IPS-15b (cell line): ENCODE data around the gene FAM13B.
"Not testable (repeated sequence)": the region's sequence is repeated elsewhere in the genome, so short reads cannot be mapped to it uniquely, and the experiment has no call there.

Experiments
- H3K27me3 ChIP-seq: one replicate; pipeline ENCODE4 v1.6.1; 2013; ENCODE audit warnings: low read length; ENCODE audit not compliant: control insufficient read depth, insufficient read depth
- H3K36me3 ChIP-seq: one replicate; pipeline ENCODE4 v1.6.1; 2013; ENCODE audit warnings: low read length; ENCODE audit not compliant: control insufficient read depth, insufficient read depth
- H3K4me1 ChIP-seq: one replicate; pipeline ENCODE4 v1.6.1; 2013; ENCODE audit warnings: mild to moderate bottlenecking, low read length; ENCODE audit not compliant: control insufficient read depth, insufficient read depth
- H3K4me3 ChIP-seq: one replicate; pipeline ENCODE4 v1.5.1; 2013; ENCODE audit warnings: low read depth, low read length
- H3K9ac ChIP-seq: one replicate; pipeline ENCODE4 v1.6.1; 2013; ENCODE audit warnings: low read depth, mild to moderate bottlenecking, low read length
- H3K9me3 ChIP-seq: one replicate; pipeline ENCODE4 v1.6.1; 2013; ENCODE audit warnings: mild to moderate bottlenecking, low read length; ENCODE audit not compliant: control insufficient read depth, insufficient read depth

Gene FAM13B

DNA sequence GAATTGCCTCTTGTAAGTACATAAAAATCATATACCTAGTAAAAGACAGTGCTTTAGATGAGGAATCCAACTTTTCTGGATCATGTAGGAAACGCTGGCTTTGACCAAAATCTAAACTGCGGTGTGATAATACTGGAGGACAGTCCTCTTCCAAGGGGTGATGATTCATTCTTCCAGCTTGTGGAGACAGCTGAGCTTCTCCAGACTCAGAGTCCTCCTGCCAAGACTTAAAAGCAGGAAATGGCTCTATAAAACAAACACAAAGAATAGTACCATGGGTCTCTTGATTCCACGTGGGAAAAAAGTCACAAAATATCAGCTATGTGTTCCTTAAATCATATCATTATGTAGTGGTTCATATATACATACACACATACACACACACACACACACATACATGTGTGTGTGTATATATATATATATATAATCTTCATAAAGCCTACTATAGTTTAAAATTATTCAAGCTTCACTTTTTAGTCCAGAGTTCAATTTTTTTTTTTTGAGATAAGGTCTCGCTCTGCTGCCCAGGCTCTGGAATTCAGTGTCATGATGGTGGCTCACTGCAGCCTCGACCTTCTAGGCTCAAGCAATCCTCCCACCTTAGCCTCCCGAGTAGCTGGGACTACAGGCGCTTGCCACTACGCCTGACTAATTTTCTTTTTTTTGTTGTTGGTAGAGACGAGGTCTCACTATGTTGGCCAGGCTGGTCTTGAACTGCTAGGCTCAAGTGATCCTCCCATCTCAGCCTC is 78.6 kb downstream of the FAM13B start:
- no peaks in the 10 kb centered on the region for H3K27me3 ChIP-seq

DNA sequence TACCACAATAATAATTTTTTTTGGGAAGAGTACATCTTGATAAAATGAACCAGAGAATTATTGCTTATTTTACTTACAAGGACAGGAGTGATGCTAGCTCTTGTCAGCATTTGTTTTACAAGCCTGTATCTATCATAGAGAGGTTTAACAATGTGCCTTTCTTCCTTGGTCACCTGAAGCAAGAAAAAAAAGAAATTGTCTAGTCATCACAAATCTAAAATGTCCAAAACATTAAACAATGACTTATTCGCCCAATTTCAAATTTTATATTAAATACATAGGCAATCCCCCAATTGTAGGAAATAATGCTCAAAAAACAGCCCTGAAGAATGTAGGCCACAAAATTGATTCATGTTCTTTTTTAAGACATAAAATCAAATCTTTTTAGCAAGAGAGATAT is 87.1 kb downstream of the FAM13B start:
- H3K36me3 ChIP-seq, result peaks cover 3% of the 10 kb centered on the region
- no peaks in the 10 kb centered on the region for H3K4me1 ChIP-seq
- no peaks in the 10 kb centered on the region for H3K9me3 ChIP-seq
- no peak overlapping the region for H3K4me3 ChIP-seq
- no peak overlapping the region for H3K9ac ChIP-seq
- H3K27me3 ChIP-seq, result no peaks in the 10 kb centered on the region

More for the DNA sequence above, 78.6 kb downstream of the FAM13B start:
- Histone ChIP-seq H3K4me1 (no peaks in the 10 kb centered on the region), H3K4me3 (no peak overlapping the region), H3K9ac (no peak overlapping the region), H3K36me3 (peaks cover 6% of the 10 kb centered on the region), H3K9me3 (no peaks in the 10 kb centered on the region)

DNA sequence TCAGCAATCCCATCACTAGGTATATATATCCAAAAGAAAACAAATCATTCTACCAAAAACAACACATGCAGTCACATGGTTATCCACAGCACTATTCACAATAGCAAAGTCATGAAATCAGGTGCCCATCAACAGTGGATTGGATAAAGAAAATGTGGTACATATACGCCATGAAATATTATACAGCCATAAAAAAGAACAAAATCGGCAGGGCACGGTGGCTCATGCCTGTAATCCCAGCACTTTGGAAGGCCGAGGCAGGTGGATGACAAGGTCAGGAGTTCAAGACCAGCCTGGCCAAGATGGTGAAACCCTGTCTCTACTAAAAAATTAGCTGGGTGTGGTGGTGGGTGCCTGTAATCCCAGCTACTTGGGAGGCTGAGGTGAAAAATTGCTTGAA is 88.6 kb downstream of the FAM13B start:
- not testable (repeated sequence) for H3K4me3 ChIP-seq, H3K9ac ChIP-seq, H3K4me1 ChIP-seq, H3K9me3 ChIP-seq, H3K27me3 ChIP-seq
- peaks cover 12% of the 10 kb centered on the region for H3K36me3 ChIP-seq

DNA sequence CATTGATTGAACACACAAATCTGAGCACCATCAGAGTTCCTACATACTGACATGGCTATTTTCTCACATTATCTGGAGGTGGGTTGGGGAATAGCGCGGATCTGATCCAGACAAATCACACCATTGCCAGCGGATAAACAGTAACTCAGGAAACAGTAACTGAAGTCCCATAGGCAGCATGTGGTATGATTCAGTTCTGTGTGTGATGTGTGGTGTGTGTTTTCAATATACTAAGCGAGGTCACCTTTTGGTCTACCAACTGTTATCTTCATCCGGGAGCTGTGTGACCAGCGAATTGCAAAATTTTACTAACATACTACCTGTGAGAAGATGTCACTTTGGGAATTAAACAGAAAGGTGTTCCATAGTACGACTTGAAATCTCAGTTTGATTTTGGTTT is 93.5 kb downstream of the FAM13B start:
- Histone ChIP-seq H3K36me3 (peaks cover 14% of the 10 kb centered on the region), H3K9ac (no peak overlapping the region), H3K27me3 (no peaks in the 10 kb centered on the region), H3K9me3 (no peaks in the 10 kb centered on the region), H3K4me1 (no peaks in the 10 kb centered on the region), H3K4me3 (no peak overlapping the region)

DNA sequence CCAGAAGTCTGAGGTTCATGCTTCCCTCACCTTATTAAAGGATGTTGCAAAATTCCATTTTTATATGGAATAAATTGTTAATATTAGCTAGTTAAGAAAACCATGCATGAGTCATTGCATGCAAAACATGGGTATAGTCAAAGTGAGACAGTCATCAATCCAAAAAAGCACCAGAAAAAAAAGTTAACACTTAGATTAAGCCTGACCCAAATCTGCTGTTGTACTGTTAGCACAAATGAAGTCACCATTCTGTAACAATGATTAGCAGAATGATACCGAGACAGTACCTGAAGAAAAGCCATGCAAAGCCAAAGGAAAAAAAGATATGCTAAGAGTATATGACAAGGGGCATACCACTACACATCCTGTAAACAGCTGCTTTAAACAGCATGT is 94.1 kb downstream of the FAM13B start:
- Histone ChIP-seq H3K4me3 (no peak overlapping the region), H3K9me3 (no peaks in the 10 kb centered on the region), H3K36me3 (peaks cover 11% of the 10 kb centered on the region), H3K4me1 (no peaks in the 10 kb centered on the region), H3K9ac (no peak overlapping the region), H3K27me3 (no peaks in the 10 kb centered on the region)

DNA sequence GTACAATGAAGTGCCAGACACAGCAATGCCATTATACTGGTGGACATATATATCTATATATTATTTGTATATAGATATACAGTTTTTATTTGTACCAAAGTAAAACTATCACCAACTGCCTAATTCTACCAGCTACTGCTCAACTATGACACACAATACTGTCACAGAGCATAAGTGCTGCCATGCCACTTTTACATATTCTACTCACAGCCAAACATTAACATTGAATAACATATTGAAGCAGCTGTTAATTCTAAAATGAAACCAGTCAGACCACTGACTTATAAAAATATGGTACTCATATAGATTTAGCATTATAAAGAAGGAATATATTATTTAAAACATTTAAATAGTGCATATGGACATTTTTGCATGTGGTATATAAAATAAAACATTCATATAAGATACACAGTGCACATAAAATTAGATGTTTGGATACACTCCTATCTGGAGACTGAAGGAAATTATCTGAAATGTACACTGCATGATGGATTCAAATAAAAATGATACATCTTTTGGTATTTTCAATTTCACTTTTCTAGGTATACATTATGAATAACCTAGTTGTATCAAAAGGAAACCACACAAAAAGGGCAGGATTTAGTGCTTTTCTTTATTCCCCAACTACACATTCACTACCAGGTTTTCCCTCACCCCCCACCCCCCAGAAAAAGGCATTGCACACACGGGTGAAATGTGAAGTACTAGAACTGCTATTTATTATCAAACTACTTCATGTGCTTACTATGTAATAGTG is 94.7 kb downstream of the FAM13B start:
- H3K27me3 ChIP-seq, result no peaks in the 10 kb centered on the region
- H3K9me3 ChIP-seq, result no peaks in the 10 kb centered on the region
- H3K4me3 ChIP-seq, result no peak overlapping the region
- H3K9ac ChIP-seq, result no peak overlapping the region
- H3K36me3 ChIP-seq, result peaks cover 11% of the 10 kb centered on the region
- no peaks in the 10 kb centered on the region for H3K4me1 ChIP-seq

DNA sequence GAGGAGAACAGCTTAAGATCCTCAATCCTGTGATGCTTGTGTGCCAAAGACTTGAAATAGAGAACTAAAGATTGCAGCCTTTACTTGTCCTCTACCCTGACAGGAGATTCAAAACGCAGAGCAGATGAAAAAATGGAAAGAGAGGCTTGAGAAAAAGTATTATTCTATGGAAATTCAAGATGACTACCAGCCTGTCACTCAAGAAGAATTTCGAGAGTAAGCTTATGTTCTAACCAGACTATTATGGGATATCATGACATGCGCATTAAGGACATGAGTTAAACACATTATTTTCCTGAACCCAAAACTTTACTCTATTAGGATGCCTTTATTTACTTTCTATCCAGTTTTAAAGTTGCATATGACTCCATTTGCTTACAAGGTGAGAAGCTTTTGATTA is 97.2 kb downstream of the FAM13B start:
- Histone ChIP-seq H3K9ac (no peak overlapping the region), H3K4me1 (no peaks in the 10 kb centered on the region), H3K9me3 (no peaks in the 10 kb centered on the region), H3K4me3 (no peak overlapping the region), H3K27me3 (no peaks in the 10 kb centered on the region), H3K36me3 (peaks cover 11% of the 10 kb centered on the region)

DNA sequence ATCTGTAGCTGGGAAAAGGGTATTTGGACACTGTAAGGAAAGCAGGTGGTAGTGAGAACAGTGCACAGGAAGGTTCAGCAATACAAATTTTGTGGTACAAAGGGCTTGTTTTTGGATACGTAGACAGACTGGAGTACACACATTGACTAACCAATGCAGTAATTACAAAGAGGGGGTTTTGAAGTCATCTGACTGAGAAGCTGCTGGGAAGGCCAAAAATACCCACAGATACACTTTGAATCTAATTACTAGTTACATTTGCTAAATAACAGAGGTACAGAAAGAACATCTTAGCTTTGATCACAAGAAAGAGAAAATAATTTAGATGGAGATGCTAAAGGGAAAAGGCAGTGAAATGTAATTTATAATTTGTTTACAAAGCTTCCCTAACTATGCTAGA is 97.7 kb downstream of the FAM13B start:
- no peaks in the 10 kb centered on the region for H3K27me3 ChIP-seq
- no peak overlapping the region for H3K4me3 ChIP-seq
- no peak overlapping the region for H3K9ac ChIP-seq
- H3K36me3 ChIP-seq, result peaks cover 11% of the 10 kb centered on the region
- no peaks in the 10 kb centered on the region for H3K9me3 ChIP-seq
- no peaks in the 10 kb centered on the region for H3K4me1 ChIP-seq

DNA sequence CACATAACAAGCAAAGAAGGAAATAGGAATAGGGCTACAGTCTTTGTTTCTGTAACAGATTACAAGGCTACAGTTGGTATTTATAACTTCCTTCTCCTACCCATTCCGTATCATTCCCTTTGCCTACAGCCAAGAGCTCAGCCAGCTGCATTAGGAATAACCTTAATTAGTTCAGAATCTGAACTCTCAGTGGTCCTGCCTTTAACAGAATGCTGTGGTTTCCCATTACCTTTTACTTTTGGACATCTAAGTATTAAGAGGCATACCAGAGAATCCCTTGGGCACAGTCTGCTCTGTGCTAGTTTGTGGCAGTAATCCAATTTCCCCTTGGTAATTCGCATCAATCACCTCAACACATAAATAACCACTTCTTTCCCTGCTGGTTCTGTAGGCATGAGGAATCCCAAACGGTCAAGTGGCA is 99.4 kb downstream of the FAM13B start:
- no peaks in the 10 kb centered on the region for H3K27me3 ChIP-seq
- no peaks in the 10 kb centered on the region for H3K36me3 ChIP-seq
- no peaks in the 10 kb centered on the region for H3K9me3 ChIP-seq

DNA sequence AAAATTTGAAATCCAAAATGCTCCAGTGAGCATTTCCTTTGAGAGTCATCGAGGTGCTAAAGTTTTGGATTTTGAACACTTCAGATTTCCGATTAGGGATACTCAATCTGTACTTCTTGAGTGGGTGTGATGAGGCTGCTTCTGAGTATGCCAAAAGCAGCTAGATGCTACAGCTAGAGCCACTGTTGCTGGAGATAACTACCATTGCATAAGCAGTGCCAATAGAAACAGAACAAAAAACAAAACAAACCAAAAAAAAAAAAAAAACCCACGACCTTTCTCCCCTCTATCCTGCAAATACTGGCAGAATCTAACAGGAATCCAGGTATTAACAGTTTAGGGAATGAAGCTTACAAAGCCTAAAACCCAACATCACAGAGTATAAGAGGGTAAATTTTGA is 100.1 kb downstream of the FAM13B start:
- H3K4me1 ChIP-seq, result no peaks in the 10 kb centered on the region
- H3K27me3 ChIP-seq, result no peaks in the 10 kb centered on the region
- no peak overlapping the region for H3K9ac ChIP-seq
- no peaks in the 10 kb centered on the region for H3K36me3 ChIP-seq
- H3K9me3 ChIP-seq, result no peaks in the 10 kb centered on the region
- H3K4me3 ChIP-seq, result no peak overlapping the region

More for the DNA sequence above, 99.4 kb downstream of the FAM13B start:
- Histone ChIP-seq H3K4me1 (no peaks in the 10 kb centered on the region), H3K9ac (no peak overlapping the region), H3K4me3 (no peak overlapping the region)

DNA sequence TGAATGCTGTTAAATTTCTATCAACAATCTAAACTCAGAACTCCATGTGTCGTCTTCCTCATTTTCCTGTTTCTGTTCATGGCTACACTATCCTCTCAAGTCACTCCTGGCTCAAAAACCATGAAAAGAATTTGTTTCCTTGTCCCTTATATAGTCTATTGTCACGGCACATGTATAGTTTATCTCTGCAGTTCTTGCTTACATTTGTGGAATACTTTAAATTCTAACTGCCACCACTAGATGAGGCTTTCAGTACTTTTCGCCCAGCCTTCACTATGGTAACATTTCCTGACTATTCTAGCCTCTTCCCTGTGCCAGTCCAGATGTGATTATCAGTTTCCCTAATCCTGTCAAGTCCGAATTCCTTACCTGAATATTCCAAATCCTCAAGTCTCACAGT is 109.0 kb downstream of the FAM13B start:
- Histone ChIP-seq H3K4me1 (no peaks in the 10 kb centered on the region), H3K9me3 (no peaks in the 10 kb centered on the region), H3K9ac (no peak overlapping the region), H3K36me3 (no peaks in the 10 kb centered on the region), H3K4me3 (no peak overlapping the region), H3K27me3 (no peaks in the 10 kb centered on the region)

DNA sequence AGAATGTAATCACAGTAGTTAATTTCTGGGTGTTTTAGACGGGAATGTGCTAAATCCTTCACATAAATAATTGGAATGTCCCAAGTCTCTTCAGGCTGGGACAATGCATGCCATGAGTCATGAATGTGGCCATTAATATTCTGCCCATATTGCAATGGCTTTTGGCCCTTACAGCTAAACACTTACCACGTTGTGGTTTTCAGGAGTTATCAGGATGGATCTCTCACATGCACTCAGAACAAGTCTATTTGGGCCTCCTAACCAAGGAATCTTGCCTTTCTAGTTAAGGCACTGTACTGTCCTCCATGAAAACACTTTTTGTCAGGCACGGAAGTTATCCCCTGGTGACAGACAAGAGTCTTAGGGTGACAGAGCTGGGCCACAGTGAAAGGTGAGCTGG is 110.9 kb downstream of the FAM13B start:
- H3K4me3 ChIP-seq, result no peak overlapping the region
- H3K9ac ChIP-seq, result no peak overlapping the region
- no peaks in the 10 kb centered on the region for H3K36me3 ChIP-seq
- H3K9me3 ChIP-seq, result no peaks in the 10 kb centered on the region
- no peaks in the 10 kb centered on the region for H3K27me3 ChIP-seq
- no peaks in the 10 kb centered on the region for H3K4me1 ChIP-seq
